HCT116 (cell line): ENCODE data around the gene MGST1.

ENCODE experiments used
- CTCF ChIP-seq, 3 experiments: fragments of 200-600 bp in 1 of 3; sonication (generic) in 1 of 3; IDR thresholded peaks in 2 of 3; conservative IDR thresholded peaks in 1 of 3; 2 replicates each; pipeline ENCODE4 v1.5.1; 2012 to 2017; ENCODE audit warnings: low read depth in 2 of 3, low read length in 2 of 3, antibody characterized with exemption in 1 of 3, borderline replicate concordance in 1 of 3, control low read depth in 1 of 3, mild to moderate bottlenecking in 1 of 3, mixed read lengths in 1 of 3, mixed run types in 1 of 3, moderate library complexity in 1 of 3; ENCODE audit not compliant: insufficient read depth in 1 of 3
- EGR1 ChIP-seq: IDR thresholded peaks from 2 replicates; pipeline ENCODE4 v1.6.1; 2012; ENCODE audit warnings: low read depth
- POLR2A ChIP-seq: IDR thresholded peaks from 2 replicates; pipeline ENCODE4 v1.7.0; 2011; ENCODE audit warnings: borderline replicate concordance; ENCODE audit not compliant: insufficient read depth, insufficient read length; ENCODE audit errors: extremely low read depth
- POLR2AphosphoS5 ChIP-seq: IDR thresholded peaks from 2 replicates; pipeline ENCODE4 v1.6.1; 2011; ENCODE audit warnings: mild to moderate bottlenecking, low read depth, low read length, moderate library complexity
- REST ChIP-seq: IDR thresholded peaks from 2 replicates; pipeline ENCODE4 v1.6.1; 2012; ENCODE audit warnings: low read depth
- ZBTB33 ChIP-seq: IDR thresholded peaks from 2 replicates; pipeline ENCODE4 v1.6.1; 2011; ENCODE audit warnings: mild to moderate bottlenecking, low read length, moderate library complexity; ENCODE audit not compliant: insufficient replicate concordance; ENCODE audit errors: extremely low read depth

- TF ChIP-seq CTCF (IDR thresholded peaks at IDR 0.05 in 2 of 3, conservative IDR thresholded peaks at IDR 0.05 in 1 of 3; ENCODE audit: borderline replicate concordance in 1 of 3, insufficient read depth in 1 of 3, low read depth in 2 of 3, low read length in 2 of 3) (no peak), REST (no peak), POLR2A (no peak), ZBTB33 (no peak), POLR2AphosphoS5 (no peak), EGR1 (no peak)
These were observed 47.3 kb upstream of the MGST1 start for GRCh38 chr12:16300122-16300521.
